HepG2 (cell line): ENCODE measurements around the gene OR52E1. TPM values are rescaled to one million over a fixed set of nuclear protein-coding genes. Genes with fewer than 3 reads are reported as not detected.

Experiments used
- ATAC-seq: fragments of 200-7000 bp; cut with Tn5 transposase; 3 replicates; pipeline ENCODE4 v1.9.1; 2020; ENCODE audit warnings: mild to moderate bottlenecking, moderate library complexity
- BruUV-seq: library from RNA; stranded (reverse); fragments of 400-500 nt; replicated peaks from 2 replicates; lab custom pipeline; 2021; lab: Mats Ljungman, UMichigan
- CTCF ChIA-PET: fragments of 300-600 bp; formaldehyde crosslinking; extraction: SDS; loops from one replicate; lab custom pipeline; 2021; ENCODE audit warnings: low total read pairs, inconsistent platforms, low intra/inter-chr PET ratio; lab: Yijun Ruan, JAX
- POLR2A ChIA-PET: fragments of 350-600 bp; sonication (Branson Sonifier 250); formaldehyde crosslinking; loops from one replicate; lab custom pipeline; 2020; ENCODE audit warnings: antibody characterized with exemption, inconsistent platforms; lab: Yijun Ruan, JAX
- DNase-seq: peaks from one replicate; pipeline ENCODE4 v3.0.0-alpha.2; 2015; ENCODE audit warnings: low spot score
- FAIRE-seq: peaks from 3 replicates; lab custom pipeline; 2011; peaks lifted over from hg19 to GRCh38; lab: Jason Lieb, UNC
- H2AFZ ChIP-seq: one replicate; pipeline ENCODE4 v1.6.1; 2011; ENCODE audit warnings: low read length, inconsistent platforms
- H3K27ac ChIP-seq: fragments of 300-600 bp; 3 replicates; pipeline ENCODE4 v1.8.0; 2011; ENCODE audit warnings: mixed run types, mild to moderate bottlenecking, mixed read lengths, low read length, inconsistent platforms; ENCODE audit not compliant: insufficient read depth; ENCODE audit errors: extremely low read length
- H3K27me3 ChIP-seq, 2 experiments: fragments of 200-600 bp in 1 of 2; 2 replicates in 1 of 2; 3 replicates in 1 of 2; pipeline versions ENCODE4 v1.6.0 to v1.8.0; 2011; ENCODE audit warnings: low read length in 2 of 2, mild to moderate bottlenecking in 2 of 2, moderate library complexity in 2 of 2, inconsistent platforms in 1 of 2; ENCODE audit not compliant: insufficient read depth in 2 of 2, control insufficient read depth in 1 of 2
- H3K36me3 ChIP-seq, 2 experiments: fragments of 200-600 bp in 1 of 2; replicated peaks in 1 of 2; 2 replicates in 1 of 2; 3 replicates in 1 of 2; pipeline versions ENCODE4 v1.5.1 to v1.8.0; 2011; ENCODE audit warnings: low read length in 2 of 2, inconsistent platforms in 1 of 2; ENCODE audit not compliant: insufficient read depth in 2 of 2, control insufficient read depth in 1 of 2
- H3K4me1 ChIP-seq: 2 replicates; pipeline ENCODE4 v1.5.1; 2012; ENCODE audit warnings: low read length, inconsistent platforms; ENCODE audit not compliant: insufficient read depth
- H3K4me2 ChIP-seq: 2 replicates; pipeline ENCODE4 v1.6.0; 2011; ENCODE audit warnings: low read depth, low read length, inconsistent platforms
- H3K4me3 ChIP-seq, 3 experiments: fragments of 200-600 bp in 1 of 3; sonication (generic), shearing (Covaris generic) in 1 of 3; replicated peaks in 1 of 3; 2 replicates each; pipeline ENCODE4 v1.5.1; 2011 to 2016; ENCODE audit warnings: low read length in 3 of 3, inconsistent platforms in 2 of 3, low read depth in 2 of 3, mild to moderate bottlenecking in 2 of 3, control low read depth in 1 of 3, mixed read lengths in 1 of 3; ENCODE audit not compliant: insufficient read depth in 1 of 3
- H3K79me2 ChIP-seq: one replicate; pipeline ENCODE4 v1.6.1; 2011; ENCODE audit warnings: low read length, inconsistent platforms; ENCODE audit not compliant: insufficient read depth
- H3K9ac ChIP-seq: 2 replicates; pipeline ENCODE4 v1.6.0; 2011; ENCODE audit warnings: mild to moderate bottlenecking, low read depth, low read length, inconsistent platforms; ENCODE audit not compliant: insufficient read depth
- H3K9me3 ChIP-seq: 2 replicates; pipeline ENCODE4 v1.5.1; 2012; ENCODE audit warnings: mild to moderate bottlenecking, low read length
- H4K20me1 ChIP-seq: 2 replicates; pipeline ENCODE4 v1.6.0; 2011; ENCODE audit warnings: inconsistent platforms, mild to moderate bottlenecking, low read length, moderate library complexity; ENCODE audit not compliant: insufficient read depth
- DZIP1 ChIP-seq: sonication (generic); formaldehyde crosslinking; IDR thresholded peaks from 2 replicates; pipeline ENCODE4 v1.5.0; 2020; ENCODE audit warnings: mild to moderate bottlenecking, missing genetic modification reagents
- HOXA5 ChIP-seq: sonication (generic); formaldehyde crosslinking; IDR thresholded peaks from 2 replicates; pipeline ENCODE4 v1.4.0; 2020; ENCODE audit warnings: missing genetic modification reagents
- IRX3 ChIP-seq: sonication (generic); formaldehyde crosslinking; IDR thresholded peaks from 2 replicates; pipeline ENCODE4 v1.8.1; 2023; ENCODE audit warnings: mild to moderate bottlenecking, low read depth, missing genetic modification reagents, borderline replicate concordance
- MAFK ChIP-seq, 2 experiments: IDR thresholded peaks in 1 of 2; conservative IDR thresholded peaks in 1 of 2; 2 replicates each; pipeline ENCODE4 v1.6.1; 2011; ENCODE audit warnings: improper control_type of control experiment in 2 of 2, low read length in 2 of 2
- MEIS1 ChIP-seq: sonication (generic); formaldehyde crosslinking; IDR thresholded peaks from 2 replicates; pipeline ENCODE4 v1.9.0; 2021; ENCODE audit warnings: mild to moderate bottlenecking, missing genetic modification reagents, moderate library complexity, borderline replicate concordance
- MXD4 ChIP-seq: IDR thresholded peaks from 2 replicates; pipeline ENCODE4 v1.6.1; 2016; ENCODE audit warnings: mild to moderate bottlenecking, missing biosample characterization, missing genetic modification reagents
- POLR2AphosphoS5 ChIP-seq: IDR thresholded peaks from 2 replicates; pipeline ENCODE4 v1.6.1; 2012; ENCODE audit warnings: low read depth, low read length
- SKI ChIP-seq: fragments of 450-650 bp; IDR thresholded peaks from one replicate; pipeline ENCODE4 v1.6.1; 2018; ENCODE audit warnings: mild to moderate bottlenecking; ENCODE audit not compliant: partially characterized antibody
- THAP7 ChIP-seq: sonication (generic); formaldehyde crosslinking; IDR thresholded peaks from 2 replicates; pipeline ENCODE4 v1.8.1; 2023; ENCODE audit warnings: mild to moderate bottlenecking, missing genetic modification reagents
- ZNF550 ChIP-seq: sonication (generic); formaldehyde crosslinking; IDR thresholded peaks from 2 replicates; pipeline ENCODE4 v1.4.0; 2020; ENCODE audit warnings: mild to moderate bottlenecking, missing genetic modification reagents, borderline replicate concordance
- ZNF891 ChIP-seq: sonication (generic); formaldehyde crosslinking; IDR thresholded peaks from 2 replicates; pipeline ENCODE4 v1.5.0; 2020; ENCODE audit warnings: mild to moderate bottlenecking, missing genetic modification reagents
- ZSCAN30 ChIP-seq: sonication (generic); formaldehyde crosslinking; IDR thresholded peaks from 2 replicates; pipeline ENCODE4 v1.5.0; 2020; ENCODE audit warnings: mild to moderate bottlenecking, missing genetic modification reagents
- WGBS: methylation state at CpG from one replicate; pipeline ENCODE4 v1.1.6; 2017; ENCODE audit warnings: low lambda C conversion rate; 5-methylcytosine and 5-hydroxymethylcytosine counted together
- in situ Hi-C: cut with HindIII; loops from 2 replicates; pipeline ENCODE4 v1.10.0; 2017; ENCODE audit warnings: low pct_unique_long_range_greater_than_20kb; ENCODE audit not compliant: extremely low pct_ligation_motif_present
- intact Hi-C: fragments of 100-400 bp; cut with micrococcal nuclease; formaldehyde crosslinking; loops from one replicate; pipeline ENCODE4 v1.10.0; 2022; ENCODE audit not compliant: unreplicated experiment
- polyA plus RNA-seq, 8 experiments: library from polyadenylated mRNA; depleted of rRNA in 3 of 8; stranded (reverse) in 7 of 8; unstranded in 1 of 8; fragments of >200 nt; fragmentation: Illumina TruSeq in 4 of 8; extraction: Trizol in 4 of 8; gene quantifications; 2 replicates each; pipeline versions ENCODE4 v1.2.1 to v1.2.3, GENCODE V29; 2011 to 2016; ENCODE audit warnings: low read depth in 4 of 8, missing spikeins in 1 of 8, mixed read lengths in 1 of 8; ENCODE audit not compliant: insufficient read depth in 1 of 8
- total RNA-seq, 5 experiments: library from RNA; depleted of rRNA; stranded (reverse); fragments of >200 nt; fragmentation: Illumina TruSeq; extraction: Trizol; gene quantifications; 2 replicates each; pipeline ENCODE4 v1.2.3, GENCODE V29; 2016; ENCODE audit warnings: low read depth in 1 of 5
- TF ChIP-seq, protein P1 (sequence below): sonication (generic); formaldehyde crosslinking; IDR thresholded peaks from 2 replicates; pipeline ENCODE4 v1.4.0; 2020; ENCODE audit warnings: mild to moderate bottlenecking, missing genetic modification reagents

The OR52E1 gene
- total and polyA plus RNA-seq, 2 of the 13 experiments (the other 11 are each of a cell fraction or from before 2014, with no cell fraction given): not detected

DNA sequence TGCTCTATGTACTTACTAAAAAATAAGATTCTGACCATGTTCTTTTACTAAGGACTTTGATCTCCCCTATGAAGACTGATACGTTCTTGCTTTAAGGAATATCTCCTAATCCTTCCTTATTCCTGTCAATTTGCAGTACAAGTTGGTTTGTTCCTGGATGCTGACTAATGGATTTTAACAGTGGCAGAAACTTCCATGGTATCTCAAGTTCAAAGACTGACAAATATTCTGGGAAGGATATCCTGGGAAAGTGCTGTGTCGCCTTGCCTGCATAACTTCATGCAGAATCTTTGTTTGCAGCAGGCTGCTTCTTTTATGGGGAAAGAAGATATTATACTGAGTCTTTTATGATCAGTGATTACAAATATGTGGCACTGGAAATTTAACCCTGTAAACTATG, 31.4 kb upstream of the OR52E1 start (continued):
- TF ChIP-seq DZIP1 (CRISPR knock-in tag) (no peak), MEIS1 (no peak), MAFK (conservative IDR thresholded peaks at IDR 0.05 in 1 of 2, IDR thresholded peaks at IDR 0.05 in 1 of 2; ENCODE audit: low read length in 2 of 2) (peak; percentile 56 to 76), HOXA5 (no peak), THAP7 (CRISPR knock-in tag) (no peak), IRX3 (CRISPR knock-in tag) (no peak)
- TF ChIP-seq, all 625 proteins: peak for 2

DNA sequence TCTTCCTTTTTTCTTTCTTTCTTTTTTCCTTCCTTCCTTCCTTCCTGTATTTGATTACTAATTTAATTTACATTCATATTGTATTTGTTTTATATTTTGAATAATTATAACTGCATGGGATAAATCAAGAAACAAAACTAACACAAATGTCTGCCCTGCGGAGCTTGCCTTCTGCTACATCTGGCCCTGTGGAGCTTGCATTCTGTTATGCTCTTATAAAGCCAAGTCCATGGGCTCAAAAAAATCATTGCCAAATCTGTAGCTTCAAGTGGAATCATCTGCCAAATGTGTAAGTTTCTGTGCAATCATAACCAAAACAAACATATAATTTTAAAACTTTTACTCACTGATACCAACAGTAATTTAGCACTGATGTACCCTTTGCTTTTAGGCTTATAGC, 31.0 kb upstream of the OR52E1 start:
- Histone ChIP-seq H3K79me2 (no peaks in the 10 kb centered on the region), H3K9me3 (no peaks in the 10 kb centered on the region), H3K4me1 (no peaks in the 10 kb centered on the region), H2AFZ (no peak overlapping the region), H3K4me3 (no peak overlapping the region), H3K9ac (no peak overlapping the region), H3K4me2 (no peak overlapping the region), H3K36me3 (no peaks in the 10 kb centered on the region), H3K27ac (no peak overlapping the region), H3K27me3 (no peaks in the 10 kb centered on the region), H4K20me1 (no peaks in the 10 kb centered on the region)
- CTCF ChIA-PET: no interaction called here
- BruUV-seq: no TSS peak
- DNase-seq: no peak
- ATAC-seq: no peak
- TF ChIP-seq MXD4 (CRISPR knock-in tag) (no peak), ZNF550 (CRISPR knock-in tag) (no peak), SKI (no peak), ZSCAN30 (no peak), ZNF891 (CRISPR knock-in tag) (no peak), POLR2AphosphoS5 (no peak)
- TF ChIP-seq, protein P1, sequence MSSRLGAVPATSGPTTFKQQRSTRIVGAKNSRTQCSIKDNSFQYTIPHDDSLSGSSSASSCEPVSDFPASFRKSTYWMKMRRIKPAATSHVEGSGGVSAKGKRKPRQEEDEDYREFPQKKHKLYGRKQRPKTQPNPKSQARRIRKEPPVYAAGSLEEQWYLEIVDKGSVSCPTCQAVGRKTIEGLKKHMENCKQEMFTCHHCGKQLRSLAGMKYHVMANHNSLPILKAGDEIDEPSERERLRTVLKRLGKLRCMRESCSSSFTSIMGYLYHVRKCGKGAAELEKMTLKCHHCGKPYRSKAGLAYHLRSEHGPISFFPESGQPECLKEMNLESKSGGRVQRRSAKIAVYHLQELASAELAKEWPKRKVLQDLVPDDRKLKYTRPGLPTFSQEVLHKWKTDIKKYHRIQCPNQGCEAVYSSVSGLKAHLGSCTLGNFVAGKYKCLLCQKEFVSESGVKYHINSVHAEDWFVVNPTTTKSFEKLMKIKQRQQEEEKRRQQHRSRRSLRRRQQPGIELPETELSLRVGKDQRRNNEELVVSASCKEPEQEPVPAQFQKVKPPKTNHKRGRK (CRISPR knock-in tag): no peak
- intact Hi-C loops: no loop called here
- FAIRE-seq: no peak
- in situ Hi-C loops: no loop called here
- POLR2A ChIA-PET: no interaction called here
- 59% methylated on average over 1 of the region's 1 CpG for WGBS
